GM18868 (cell line): ENCODE results near the gene PDS5B.
"Not testable (repeated sequence)": the region's sequence is repeated elsewhere in the genome, so short reads cannot be mapped to it uniquely, and the experiment has no call there.

Experiments used
- ATAC-seq: cut with Tn5 transposase; IDR thresholded peaks from one replicate; pipeline ENCODE4 v1.9.1; 2021; ENCODE audit warnings: mild to moderate bottlenecking, moderate library complexity; ENCODE audit not compliant: unreplicated experiment

The PDS5B gene

DNA sequence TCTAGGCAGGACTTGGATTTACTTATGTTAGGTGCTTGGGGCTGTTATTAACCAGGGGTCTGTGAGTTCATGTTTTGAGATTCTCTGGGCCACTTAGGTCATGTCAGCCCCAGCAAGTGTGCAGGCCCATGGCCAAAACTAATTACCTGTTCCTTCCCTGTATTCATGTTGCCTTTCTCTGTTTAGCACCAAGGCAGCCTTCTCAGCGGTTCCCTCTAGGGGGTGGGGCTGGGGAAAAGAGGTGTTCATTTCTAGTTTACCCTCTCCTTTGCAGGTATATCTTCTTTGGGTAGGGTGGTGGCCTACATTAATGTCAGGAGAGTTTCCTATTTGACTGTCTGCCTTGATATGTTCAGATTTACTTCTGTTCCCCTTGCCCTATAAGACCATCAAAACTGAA is 61.7 kb downstream of the PDS5B start:
- ATAC-seq = no peak

DNA sequence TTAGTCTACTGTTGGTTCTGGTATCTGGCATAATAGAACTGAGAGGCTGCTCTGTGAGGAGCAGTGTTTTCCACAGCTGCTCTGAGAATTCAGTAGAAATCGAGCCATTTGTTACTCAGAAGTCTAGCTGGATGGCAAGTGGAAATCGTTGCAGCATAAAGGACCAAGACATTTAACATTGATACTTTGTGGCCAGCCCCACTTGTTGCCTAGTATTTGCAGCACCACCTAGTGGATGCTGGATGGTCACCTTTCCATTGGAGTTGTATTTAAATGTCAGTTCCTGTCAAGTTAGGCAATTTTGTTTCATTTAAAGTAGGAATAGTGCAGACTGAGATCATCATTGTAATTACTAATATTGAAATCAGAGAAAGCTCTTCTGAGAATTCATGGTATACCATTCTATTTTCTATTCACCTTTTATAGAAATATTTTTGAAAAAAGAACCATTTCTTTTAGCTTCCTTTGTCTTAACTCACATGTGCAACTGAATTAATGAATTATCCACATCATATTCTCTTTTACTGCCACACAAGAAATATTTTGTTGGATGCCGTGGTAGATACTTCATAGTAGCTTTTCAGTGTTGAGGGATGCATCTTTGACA is 64.6 kb downstream of the PDS5B start:
- peak; percentile 72 for ATAC-seq

DNA sequence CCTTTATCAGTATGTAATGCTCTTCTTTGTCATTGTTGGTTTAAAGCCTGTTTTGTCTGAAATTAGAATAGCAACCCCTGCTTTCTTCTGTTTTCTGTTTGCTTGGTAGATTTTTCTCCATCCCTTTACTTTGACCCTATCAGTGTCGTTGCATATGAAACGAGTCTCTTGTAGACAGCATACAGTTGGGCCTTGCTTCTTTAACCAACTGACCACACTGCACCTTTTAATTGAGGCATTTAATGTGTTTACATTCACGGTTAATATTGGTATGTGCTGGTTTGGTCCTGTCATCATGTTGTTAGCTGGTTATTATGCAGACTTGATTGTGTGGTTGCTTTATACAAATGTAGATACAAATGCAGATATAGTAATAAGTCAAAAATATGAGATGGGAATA is 71.1 kb downstream of the PDS5B start:
- ATAC-seq = no peak

DNA sequence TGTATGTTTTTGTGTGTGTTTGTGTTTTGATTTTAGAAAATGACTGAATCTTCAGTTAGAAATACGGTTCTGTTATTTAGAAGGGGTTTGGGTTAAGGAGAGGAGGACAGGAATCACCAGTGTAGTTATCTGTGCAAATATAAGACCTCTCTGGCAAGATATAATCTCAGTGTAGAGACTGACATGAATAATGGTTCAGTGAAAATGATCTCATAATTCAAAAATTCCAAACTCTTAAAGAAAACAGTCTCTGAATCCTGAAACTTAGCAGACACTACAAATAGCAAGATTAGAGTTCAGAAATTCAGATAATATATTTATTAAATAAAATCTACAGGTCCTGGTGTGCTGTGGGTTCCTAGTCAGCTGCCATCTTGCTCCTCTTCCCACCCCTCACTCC is 73.5 kb downstream of the PDS5B start:
- no peak for ATAC-seq

DNA sequence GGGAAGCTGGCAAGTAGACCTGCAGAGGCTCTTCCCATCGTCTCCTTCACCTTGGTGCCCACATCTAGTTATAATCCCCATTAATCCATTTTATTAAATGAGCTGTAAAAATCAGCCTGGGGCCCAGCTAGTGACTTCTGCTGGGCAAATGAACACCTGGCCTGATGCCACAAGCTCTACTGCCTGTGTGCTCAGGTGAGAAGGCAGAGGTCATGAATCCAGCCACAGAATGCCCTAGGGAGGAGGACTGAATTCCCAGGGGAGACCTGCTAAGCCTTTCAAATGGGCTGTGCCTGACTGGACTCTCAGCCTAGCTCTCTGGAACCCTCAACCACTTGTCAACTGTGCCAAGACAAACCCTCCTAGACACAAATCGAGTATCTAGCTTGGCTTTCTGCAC is 74.0 kb downstream of the PDS5B start:
- no peak for ATAC-seq

DNA sequence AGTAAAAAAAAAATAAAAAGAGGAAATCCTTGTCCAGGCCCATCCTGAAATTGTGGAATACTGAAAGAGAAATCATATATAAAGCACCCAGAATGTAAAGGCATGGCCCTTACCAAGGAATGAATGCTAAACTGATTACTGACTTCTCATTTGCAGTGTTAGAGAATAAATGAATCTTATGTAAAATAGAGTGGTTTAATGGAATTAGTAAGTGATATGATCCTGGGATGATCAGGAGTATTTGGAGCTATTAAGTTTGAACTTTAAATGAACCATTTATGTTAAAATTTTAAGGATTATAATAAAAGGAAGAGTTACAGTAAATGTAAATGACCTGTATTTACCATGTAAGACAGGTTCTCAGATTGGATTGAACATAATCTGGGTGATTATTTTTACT is 75.4 kb downstream of the PDS5B start:
- no peak for ATAC-seq

DNA sequence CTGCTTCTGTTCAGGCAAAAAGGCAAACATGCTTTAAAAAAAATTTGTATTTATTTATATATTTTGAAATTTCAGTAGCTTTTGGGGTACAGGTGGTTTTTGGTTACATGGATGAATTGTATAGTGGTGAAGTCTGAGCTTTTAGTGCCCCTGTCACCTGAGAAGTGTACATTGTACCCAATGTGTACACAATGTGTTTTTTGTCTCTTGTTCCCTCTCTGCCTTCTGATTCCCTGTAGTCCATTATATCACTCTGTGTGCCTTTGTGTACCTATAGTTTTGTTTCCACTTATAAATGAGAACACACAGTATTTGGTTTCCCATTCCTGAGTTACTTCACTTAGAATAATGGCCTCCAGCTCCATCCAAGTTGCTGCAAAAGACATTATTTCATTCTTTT is 77.4 kb downstream of the PDS5B start:
- ATAC-seq = no peak

DNA sequence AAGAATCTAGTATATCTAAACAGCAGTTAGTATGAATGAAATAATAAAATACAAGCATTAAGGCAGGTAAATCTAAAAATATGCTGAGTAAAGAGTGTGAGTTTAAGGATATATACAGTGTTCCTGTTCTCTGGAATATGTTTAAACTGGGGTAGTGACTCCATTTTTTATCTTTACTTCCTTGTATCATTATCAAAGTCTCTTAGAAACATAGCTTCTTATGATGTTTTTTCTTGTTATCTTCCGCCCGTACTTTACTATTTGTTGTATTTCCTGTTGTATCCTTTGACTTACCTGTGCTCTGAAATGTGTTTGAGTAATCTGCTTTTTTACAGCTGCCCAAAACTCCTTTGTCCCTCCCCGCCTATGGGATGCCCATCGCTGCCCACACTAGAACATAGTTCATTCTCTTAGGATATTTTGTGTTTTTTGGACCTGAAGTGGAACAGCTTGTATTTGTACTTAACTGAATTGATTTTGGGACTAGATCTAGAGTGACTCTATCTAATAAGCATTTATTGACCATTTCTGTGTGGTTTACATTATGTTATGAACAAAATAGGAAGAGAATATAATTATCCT is 80.8 kb downstream of the PDS5B start:
- no peak for ATAC-seq

DNA sequence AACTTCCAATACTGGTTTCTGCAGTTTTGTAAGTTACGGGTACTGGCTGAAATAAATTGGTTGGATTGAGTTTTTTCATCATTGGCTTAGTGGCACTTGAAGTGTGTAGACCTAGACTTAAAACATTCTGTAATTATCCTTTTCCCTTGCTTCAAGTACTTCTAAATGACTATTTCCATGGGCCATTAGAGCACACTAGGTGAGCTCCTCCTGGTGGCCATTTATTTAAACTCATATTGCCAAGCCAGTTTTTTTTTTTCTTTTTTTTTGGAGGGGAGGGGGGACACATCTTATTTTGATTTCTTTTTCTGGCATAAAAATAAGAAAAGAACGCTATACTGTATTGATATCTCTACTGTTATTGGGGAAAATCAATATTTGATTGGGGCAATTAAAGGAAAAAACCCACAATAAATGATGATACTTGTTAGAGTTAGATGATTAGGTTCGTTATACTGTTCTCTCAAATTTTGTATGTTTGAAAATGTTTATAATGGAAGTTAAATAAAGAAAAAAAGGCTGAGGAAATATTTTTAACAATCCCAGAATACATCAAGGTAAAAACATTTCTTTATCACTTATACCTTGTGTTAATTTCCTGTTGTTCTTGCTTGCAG is 82.9 kb downstream of the PDS5B start:
- peak; percentile 58 for ATAC-seq

DNA sequence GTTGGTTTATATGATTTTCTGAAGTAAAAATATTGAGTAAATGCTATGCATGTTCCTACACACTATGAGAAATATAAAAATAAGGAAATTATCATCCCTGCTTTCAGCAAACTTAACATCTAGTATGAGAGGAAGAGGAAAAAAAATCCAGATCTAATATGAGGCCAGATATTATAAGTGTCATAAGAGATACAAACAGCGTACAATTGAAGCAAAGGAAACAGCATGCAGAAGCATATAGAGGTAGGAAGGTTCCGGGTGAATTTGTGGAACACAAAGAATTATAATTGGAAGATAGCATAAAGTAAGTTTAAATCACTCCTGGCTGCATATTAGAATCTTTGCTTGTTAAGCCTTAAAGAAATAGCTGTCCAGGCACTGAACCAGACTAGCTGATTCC is 88.3 kb downstream of the PDS5B start:
- no peak for ATAC-seq

DNA sequence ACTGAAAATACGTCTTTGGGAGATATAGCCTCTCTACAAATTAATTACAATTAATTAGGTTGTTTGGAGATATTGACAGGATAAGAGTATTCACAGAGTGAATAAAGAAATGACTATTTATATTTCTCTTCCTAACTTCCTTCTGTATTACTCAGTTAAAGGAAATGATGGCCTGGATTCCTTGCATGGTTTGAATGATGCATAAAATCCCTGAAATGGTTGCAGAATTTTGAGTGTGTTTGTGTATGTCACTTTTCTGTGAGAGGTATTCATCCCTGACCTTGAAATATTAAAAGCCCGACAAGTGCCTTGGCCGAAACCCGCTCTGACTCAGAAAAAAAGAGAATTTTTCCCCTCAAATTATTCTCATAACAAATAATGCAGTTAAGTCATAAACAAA is 90.0 kb downstream of the PDS5B start:
- ATAC-seq = no peak

DNA sequence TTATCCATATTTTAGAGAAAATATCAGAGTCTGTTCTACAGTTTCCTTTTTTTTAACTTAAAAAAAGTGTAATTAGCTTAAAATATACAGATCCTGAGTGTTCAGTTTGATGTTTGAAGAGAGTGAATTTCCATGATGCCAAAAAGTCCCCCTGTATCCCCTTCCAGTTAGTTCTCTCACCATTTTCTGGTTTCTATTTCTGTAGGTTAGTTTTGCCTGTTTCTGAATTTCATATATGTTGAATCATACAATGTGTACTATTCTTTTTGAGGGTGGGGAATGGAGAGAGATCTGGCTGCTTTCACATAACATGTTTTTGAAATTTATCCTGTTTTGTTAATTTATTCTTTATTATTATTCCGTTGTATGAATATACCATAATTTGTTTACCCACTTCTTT is 95.9 kb downstream of the PDS5B start:
- no peak for ATAC-seq

DNA sequence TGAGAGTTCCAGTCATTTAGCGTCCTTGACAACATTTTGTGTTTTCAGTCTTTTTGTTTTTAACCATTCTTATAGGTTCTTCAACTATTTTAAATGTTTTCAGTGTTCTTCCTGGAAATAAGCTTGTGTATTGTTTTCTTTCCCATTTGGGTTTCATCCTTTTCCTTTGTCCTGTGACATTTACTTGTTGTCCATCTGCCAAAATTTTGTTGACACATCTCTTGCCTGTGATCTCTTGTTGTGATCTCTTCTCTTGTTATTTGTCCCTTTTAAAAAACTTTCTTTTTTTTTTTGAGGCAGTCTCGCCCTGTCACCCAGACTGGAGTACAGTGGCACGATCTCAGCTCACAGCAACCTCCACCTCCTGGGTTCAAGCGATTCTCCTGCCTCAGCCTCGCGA is 96.5 kb downstream of the PDS5B start:
- ATAC-seq = no peak

DNA sequence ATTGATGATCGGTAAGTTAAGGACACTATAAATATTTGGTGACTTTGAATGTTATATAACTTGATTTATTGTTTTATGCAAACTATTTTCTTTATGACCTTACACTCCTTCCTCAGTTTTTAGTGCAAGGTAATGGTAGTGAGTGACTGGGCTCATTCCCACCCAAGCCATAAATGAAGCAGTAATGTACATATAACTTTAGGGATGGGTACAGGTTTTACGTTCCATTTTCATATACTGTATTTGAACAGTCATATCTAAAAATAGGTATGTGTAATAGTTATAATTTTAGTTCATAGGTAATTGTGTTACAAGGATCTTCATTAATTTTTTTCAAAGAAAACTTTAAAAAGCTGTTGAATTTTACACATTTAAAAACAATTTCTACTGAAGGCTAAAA is 101.0 kb downstream of the PDS5B start:
- ATAC-seq = no peak

DNA sequence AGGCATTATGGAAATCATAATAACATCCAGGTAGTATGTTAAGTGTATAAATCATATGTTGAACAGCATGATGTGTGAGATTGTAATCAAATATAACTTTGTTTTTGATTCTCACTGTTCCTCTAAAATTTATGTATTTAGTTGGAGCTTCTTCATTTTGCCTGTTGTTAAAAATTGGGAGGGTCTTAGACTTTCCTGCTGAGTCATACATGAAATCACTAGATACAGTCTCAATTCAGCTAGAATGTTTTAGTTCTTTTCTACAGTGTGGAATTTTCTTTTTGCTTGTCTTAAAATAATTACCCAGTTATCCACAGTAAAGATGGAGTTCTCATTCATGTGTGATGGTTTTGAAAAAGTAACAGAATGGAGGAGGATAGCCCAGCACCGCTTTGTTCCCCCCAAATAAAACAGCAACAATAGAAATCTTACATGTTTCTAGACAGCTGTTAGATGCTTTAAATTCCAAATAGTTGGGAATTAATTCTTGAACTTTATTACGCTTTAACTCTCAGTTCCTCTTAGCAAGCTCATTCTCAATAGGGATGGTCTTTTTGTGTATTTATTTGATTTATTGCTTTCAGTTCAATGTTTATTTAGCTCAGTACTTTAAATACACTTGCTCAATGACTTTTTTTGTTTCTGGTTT is 109.5 kb downstream of the PDS5B start:
- no peak for ATAC-seq

DNA sequence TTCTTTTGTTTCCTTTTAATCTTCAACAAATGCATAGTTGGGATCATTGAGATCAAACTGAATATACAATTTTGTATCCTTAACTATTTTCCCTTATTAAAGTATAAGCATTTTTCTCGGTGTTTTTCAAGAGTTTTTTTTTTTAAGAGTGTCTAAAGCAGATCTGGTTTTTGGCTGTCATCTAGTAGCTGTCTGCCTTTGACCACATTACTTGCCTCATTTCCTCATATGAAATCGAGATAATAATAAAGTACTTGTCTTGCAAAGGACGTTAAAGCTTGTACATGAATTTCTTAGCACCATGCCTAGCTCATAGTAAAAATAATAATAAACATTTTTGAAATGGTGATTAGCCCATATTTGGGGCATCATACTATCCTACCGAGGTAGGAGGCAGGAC is 121.2 kb downstream of the PDS5B start:
- no peak for ATAC-seq

DNA sequence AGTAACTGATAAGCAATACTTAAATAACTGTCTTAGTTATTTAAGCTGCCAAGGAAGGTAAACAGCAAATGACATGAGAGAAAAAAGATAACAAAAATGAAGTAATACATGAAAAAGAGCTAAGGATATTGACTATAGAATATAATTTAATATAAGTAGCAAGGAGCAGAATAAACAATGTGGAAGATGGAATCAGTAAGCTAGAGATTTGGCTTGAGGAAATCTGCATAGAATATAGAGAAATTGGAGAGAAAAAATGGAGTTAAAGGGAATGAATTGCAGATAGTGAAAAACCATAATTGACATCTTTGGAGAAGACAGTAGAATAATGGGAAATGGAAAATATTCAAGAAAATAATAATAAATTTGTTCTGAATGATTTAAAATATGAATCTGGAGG is 127.1 kb downstream of the PDS5B start:
- no peak for ATAC-seq

DNA sequence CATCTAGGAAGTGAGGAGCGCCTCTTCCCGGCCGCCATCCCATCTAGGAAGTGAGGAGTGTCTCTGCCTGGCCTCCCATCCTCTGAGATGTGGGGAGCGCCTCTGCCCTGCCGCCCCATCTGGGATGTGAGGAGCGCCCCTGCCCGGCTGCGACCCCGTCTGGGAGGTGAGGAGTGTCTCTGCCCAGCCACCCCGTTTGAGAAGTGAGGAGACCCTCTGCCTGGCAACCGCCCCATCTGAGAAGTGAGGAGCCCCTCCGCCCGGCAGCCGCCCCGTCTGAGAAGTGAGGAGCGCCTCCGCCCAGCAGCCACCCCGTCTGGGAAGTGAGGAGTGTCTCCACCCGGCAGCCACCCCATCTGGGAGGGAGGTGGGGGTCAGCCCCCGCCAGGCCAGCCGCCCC is 129.9 kb downstream of the PDS5B start:
- ATAC-seq = not testable (repeated sequence)

DNA sequence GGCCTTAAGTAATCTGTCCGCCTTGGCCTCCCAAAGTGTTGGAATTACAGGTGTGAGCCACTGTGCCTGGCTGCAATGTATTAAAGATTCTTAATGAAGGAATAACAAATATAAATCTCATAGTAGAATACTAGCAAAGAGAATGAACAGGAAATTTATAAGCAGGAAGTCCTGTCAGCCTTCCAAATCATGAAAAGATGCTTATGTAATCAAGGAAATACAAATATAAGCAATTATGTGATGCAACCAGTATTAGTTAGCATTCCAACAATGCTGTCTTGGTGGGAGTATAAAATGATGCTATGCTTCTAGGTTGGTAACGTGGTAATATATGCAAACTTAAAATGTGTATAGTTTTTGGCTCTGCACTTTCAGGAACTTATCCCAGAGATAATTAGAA is 133.8 kb downstream of the PDS5B start:
- ATAC-seq = no peak

DNA sequence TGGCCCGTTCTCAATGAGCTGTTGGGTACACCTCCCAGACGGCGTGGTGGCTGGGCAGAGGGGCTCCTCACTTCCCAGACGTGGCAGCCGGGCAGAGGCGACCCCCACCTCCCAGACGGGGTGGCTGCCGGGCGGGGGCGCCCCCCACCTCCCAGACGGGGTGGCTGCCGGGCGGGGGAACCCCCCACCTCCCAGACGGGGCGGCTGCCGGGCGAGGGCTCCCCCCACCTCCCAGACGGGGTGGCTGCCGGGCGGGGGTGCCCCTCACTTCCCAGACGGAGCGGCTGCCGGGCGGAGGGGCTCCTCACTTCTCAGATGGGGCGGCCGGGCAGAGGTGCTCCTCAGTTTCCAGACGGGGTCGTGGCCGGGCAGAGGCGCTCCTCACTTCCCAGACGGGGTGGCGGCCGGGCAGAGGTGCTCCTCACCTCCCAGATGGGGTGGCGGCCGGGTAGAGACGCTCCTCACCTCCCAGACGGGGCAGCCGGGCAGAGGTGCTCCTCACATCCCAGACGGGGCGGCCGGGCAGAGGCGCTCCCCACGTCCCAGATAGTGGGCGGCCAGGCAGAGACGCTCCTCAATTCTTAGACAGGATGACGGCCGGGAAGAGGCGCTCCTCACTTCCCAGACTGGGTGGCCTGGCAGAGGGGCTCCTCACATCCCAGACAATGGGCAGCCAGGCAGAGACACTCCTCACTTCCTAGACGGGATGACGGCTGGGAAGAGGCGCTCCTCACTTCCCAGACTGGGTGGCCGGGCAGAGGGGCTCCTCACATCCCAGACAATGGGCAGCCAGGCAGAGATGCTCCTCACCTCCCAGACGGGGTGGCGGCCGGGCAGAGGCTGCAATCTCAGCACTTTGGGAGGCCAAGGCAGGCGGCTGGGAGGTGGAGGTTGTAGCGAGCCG is 135.1 kb downstream of the PDS5B start:
- ATAC-seq = not testable (repeated sequence)

DNA sequence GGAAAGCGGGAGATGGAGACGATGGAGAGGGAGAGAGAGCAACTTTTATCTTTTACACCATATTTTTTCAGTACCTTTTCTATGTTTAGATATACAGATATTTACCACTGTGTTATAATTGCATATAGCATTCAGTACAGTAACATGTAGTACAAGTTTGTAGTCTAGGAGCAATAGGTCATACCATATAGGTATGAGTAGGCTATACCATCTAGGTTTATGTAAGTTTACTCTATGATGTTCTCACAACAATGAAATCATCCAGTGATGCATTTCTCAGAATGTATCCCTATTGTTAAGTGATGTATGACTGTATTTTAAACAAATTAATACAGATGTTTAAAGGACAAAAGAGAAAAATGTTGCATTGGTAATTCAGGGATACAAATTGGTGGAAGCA is 136.1 kb downstream of the PDS5B start:
- no peak for ATAC-seq
